Body of pancreas (tissue), 4 donors: ENCODE measurements around the gene GJA1. TPM values are rescaled to one million over a fixed set of nuclear protein-coding genes. Genes with fewer than 3 reads are reported as not detected.
A peak's percentile ranks its signal among the peaks of the same experiment; 100 is the strongest.

Experiments used
- ATAC-seq: fragments of 150-250 bp; one replicate; pipeline ENCODE4 v1.9.1; 2016
- DNase-seq, 4 donors: peaks; one replicate each; pipeline ENCODE4 v3.0.0-alpha.2; 2019
- H3K27ac ChIP-seq, 4 donors: fragments of 200-600 bp; sonication (generic); 1 replicate in 3 of 4; 2 replicates in 1 of 4; pipeline versions ENCODE4 v1.5.1 to v1.6.1; 2016 to 2019; ENCODE audit warnings: mild to moderate bottlenecking in 1 of 4, mixed read lengths in 1 of 4, moderate library complexity in 1 of 4
- H3K27me3 ChIP-seq, 2 donors: fragments of 200-600 bp; sonication (generic); one replicate each; pipeline ENCODE4 v1.6.0; 2016; ENCODE audit warnings: mild to moderate bottlenecking in 1 of 2
- H3K36me3 ChIP-seq, 2 donors: fragments of 200-600 bp; sonication (generic); replicated peaks in 1 of 2; 2 replicates each; pipeline ENCODE4 v1.5.1; 2016; ENCODE audit warnings: low read depth in 2 of 2; ENCODE audit not compliant: insufficient read depth in 1 of 2
- H3K4me1 ChIP-seq: fragments of 200-600 bp; sonication (generic); one replicate; pipeline ENCODE4 v1.6.0; 2016
- H3K4me3 ChIP-seq, 2 donors: fragments of 200-600 bp; sonication (generic); 1 replicate in 1 of 2; 2 replicates in 1 of 2; pipeline ENCODE4 v1.5.1; 2016 to 2019
- H3K9me3 ChIP-seq, 3 donors: fragments of 200-600 bp; sonication (generic); 1 replicate in 2 of 3; 2 replicates in 1 of 3; pipeline ENCODE4 v1.5.1; 2016
- CTCF ChIP-seq, 7 experiments: fragments of 450-650 bp in 4 of 7; fragments of 200-600 bp in 3 of 7; sonication (generic) in 3 of 7; IDR thresholded peaks; one replicate each; pipeline ENCODE4 v1.5.1; 2016 to 2019; ENCODE audit warnings: antibody characterized with exemption in 7 of 7
- POLR2A ChIP-seq, 3 donors: fragments of 450-650 bp; IDR thresholded peaks; one replicate each; pipeline ENCODE4 v1.6.1; 2016; ENCODE audit warnings: antibody characterized with exemption in 3 of 3, mild to moderate bottlenecking in 2 of 3
- WGBS, 2 donors: methylation state at CpG; one replicate each; pipeline ENCODE4 v1.1.5; 2017; 5-methylcytosine and 5-hydroxymethylcytosine counted together
- intact Hi-C: fragments of 100-400 bp; cut with DNase I; formaldehyde crosslinking; loops from one replicate; pipeline ENCODE4 v1.15.1; 2023
- total RNA-seq, 2 donors: library from RNA; depleted of rRNA; stranded (reverse); fragments of >200 nt; gene quantifications; one replicate each; pipeline ENCODE4 v1.1.0, GENCODE V29; 2016

Gene GJA1
- total RNA-seq, 2 donors from 2014 or later, result 8.2 to 14.8 TPM

GRCh38 chr6:121437851-121438651, 2.6 kb downstream of the GJA1 start:
- Histone ChIP-seq H3K27ac (peak overlapping the region; percentile 58 to 85 (median 68)), H3K9me3 (no peaks in the 10 kb centered on the region), H3K4me3 (peak overlapping the region; percentile 31 to 69), H3K27me3 (no peaks in the 10 kb centered on the region), H3K4me1 (peaks cover 5% of the 10 kb centered on the region), H3K36me3 (no peaks in the 10 kb centered on the region)
- intact Hi-C loops, result no loop called here
- no peak for TF ChIP-seq CTCF (IDR thresholded peaks at IDR 0.05)
- peak in 1 of 3 donors; percentile 31 for TF ChIP-seq POLR2A (IDR thresholded peaks at IDR 0.05)
- ATAC-seq (peak; percentile 69), DNase-seq (peak; percentile 15 to 49 (median 32))
- WGBS, 2 donors, result 17 to 22% methylated on average over 18 of the region's 18 CpGs

GRCh38 chr6:121438869-121439268, 3.4 kb downstream of the GJA1 start:
- ATAC-seq (no peak), DNase-seq (no peak)
- H3K9me3 ChIP-seq, result no peaks in the 10 kb centered on the region
- WGBS, 2 donors, result 81 to 82% methylated on average over 3 of the region's 3 CpGs
- no peak overlapping the region for H3K4me3 ChIP-seq
- H3K27ac ChIP-seq, result peak overlapping the region in 1 of 4 donors; percentile 85
- H3K27me3 ChIP-seq, result no peaks in the 10 kb centered on the region
- intact Hi-C loops, result no loop called here
- H3K4me1 ChIP-seq, result peaks cover 5% of the 10 kb centered on the region
- TF ChIP-seq POLR2A (IDR thresholded peaks at IDR 0.05) (no peak), CTCF (IDR thresholded peaks at IDR 0.05) (no peak)
- no peaks in the 10 kb centered on the region for H3K36me3 ChIP-seq

GRCh38 chr6:121439475-121439874, 4.0 kb downstream of the GJA1 start:
- Histone ChIP-seq H3K27me3 (no peaks in the 10 kb centered on the region), H3K27ac (peak overlapping the region in 1 of 4 donors; percentile 2), H3K4me1 (peaks cover 5% of the 10 kb centered on the region), H3K36me3 (no peaks in the 10 kb centered on the region), H3K4me3 (no peak overlapping the region), H3K9me3 (no peaks in the 10 kb centered on the region)
- ATAC-seq (no peak), DNase-seq (no peak)
- TF ChIP-seq POLR2A (IDR thresholded peaks at IDR 0.05), result no peak
- no peak for TF ChIP-seq CTCF (IDR thresholded peaks at IDR 0.05)
- intact Hi-C loops, result no loop called here

GRCh38 chr6:121439926-121440325, 4.5 kb downstream of the GJA1 start:
- Histone ChIP-seq H3K9me3 (no peaks in the 10 kb centered on the region), H3K27ac (peak overlapping the region in 1 of 4 donors; percentile 2), H3K4me1 (peaks cover 5% of the 10 kb centered on the region), H3K4me3 (no peak overlapping the region), H3K27me3 (no peaks in the 10 kb centered on the region), H3K36me3 (no peaks in the 10 kb centered on the region)
- ATAC-seq, result no peak
- intact Hi-C loops, result no loop called here
- DNase-seq, result no peak
- TF ChIP-seq POLR2A (IDR thresholded peaks at IDR 0.05) (no peak), CTCF (IDR thresholded peaks at IDR 0.05) (no peak)
- 60 to 61% methylated on average over 4 of the region's 4 CpGs for WGBS, 2 donors

- WGBS, 2 donors, result 48 to 60% methylated on average over 4 of the region's 4 CpGs
- H3K9me3 ChIP-seq, result no peaks in the 10 kb centered on the region
- TF ChIP-seq CTCF (IDR thresholded peaks at IDR 0.05), result no peak
- no peak for TF ChIP-seq POLR2A (IDR thresholded peaks at IDR 0.05)
- DNase-seq, result no peak
- peaks cover 2% of the 10 kb centered on the region for H3K4me1 ChIP-seq
- no peak overlapping the region for H3K4me3 ChIP-seq
- H3K27me3 ChIP-seq, result no peaks in the 10 kb centered on the region
- intact Hi-C loops, result no loop called here
- H3K27ac ChIP-seq, result no peak overlapping the region
- no peak for ATAC-seq
- H3K36me3 ChIP-seq, result no peaks in the 10 kb centered on the region
Measured at GRCh38 chr6:121441477-121441876, 6.0 kb downstream of the GJA1 start.
